ENCODE results near the gene FMN1. TPM values are rescaled to one million over a fixed set of nuclear protein-coding genes. Genes with fewer than 3 reads are reported as not detected.

The FMN1 gene
- total and polyA plus RNA-seq, 2 of the 8 experiments (the other 6 are each of a cell fraction or from before 2014, with no cell fraction given), result 0.27 to 3.7 TPM

DNA sequence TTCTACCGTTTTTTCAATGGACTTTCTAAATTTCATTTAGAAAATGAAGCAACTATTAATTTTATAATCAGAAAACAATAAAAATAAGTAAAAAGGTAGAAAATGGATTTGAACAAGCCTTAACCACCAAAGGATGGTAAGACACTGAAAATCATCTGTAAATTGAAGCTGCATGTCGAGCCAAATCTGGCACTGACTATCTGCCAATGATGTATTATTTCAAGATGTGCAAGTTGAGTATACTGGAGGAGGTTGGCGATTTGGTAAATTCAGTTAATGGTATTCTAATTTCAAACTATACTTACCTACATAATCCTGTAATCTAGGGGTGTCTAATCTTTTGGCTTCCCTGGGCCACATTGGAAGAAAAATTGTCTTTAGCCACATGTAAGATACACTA, 93.5 kb downstream of the FMN1 start:
- Histone ChIP-seq H3K4ac (replicated peaks; ENCODE audit: insufficient read length, low read depth, low read length) (no peak overlapping the region), H2BK120ac (replicated peaks; ENCODE audit: low read depth, low read length) (no peak overlapping the region), H2BK20ac (ENCODE audit: low read length) (no peak overlapping the region), H3K4me1 (replicated peaks in 1 of 4; ENCODE audit: control insufficient read depth in 3 of 4, insufficient read depth in 4 of 4, low read length in 3 of 4) (no peaks in the 10 kb centered on the region), H3K23me2 (ENCODE audit: low read depth, low read length) (no peaks in the 10 kb centered on the region), H2BK15ac (ENCODE audit: low read length) (no peak overlapping the region), H2AK5ac (ENCODE audit: low read depth, low read length) (no peak overlapping the region), H3K36me3 (ENCODE audit: control insufficient read depth in 2 of 4, insufficient read depth in 4 of 4, low read length in 3 of 4) (no peaks in the 10 kb centered on the region), H3K79me2 (ENCODE audit: control insufficient read depth in 1 of 2, insufficient read depth in 2 of 2, low read length in 2 of 2) (no peaks in the 10 kb centered on the region), H3K18ac (ENCODE audit: extremely low read depth, low read length) (no peak overlapping the region), H2BK12ac (ENCODE audit: low read depth, low read length) (no peak overlapping the region), H4K91ac (replicated peaks; ENCODE audit: insufficient read length, low read length) (no peak overlapping the region), H2BK5ac (ENCODE audit: low read depth, low read length) (no peak overlapping the region), H3K9ac (replicated peaks in 1 of 4; ENCODE audit: extremely low read depth in 1 of 4, low read depth in 3 of 4, low read length in 3 of 4) (no peak overlapping the region), H3K56ac (replicated peaks; ENCODE audit: insufficient read length, low read depth, low read length) (no peak overlapping the region), H4K20me1 (replicated peaks in 1 of 2; ENCODE audit: control insufficient read depth in 1 of 2, insufficient read depth in 2 of 2, low read length in 2 of 2) (no peaks in the 10 kb centered on the region), H3K4me3 (ENCODE audit: extremely low read depth in 1 of 4, insufficient read depth in 2 of 4, low read depth in 3 of 4, low read length in 4 of 4) (no peak overlapping the region), H3K23ac (ENCODE audit: insufficient read length) (no peak overlapping the region), H2AFZ (ENCODE audit: low read length) (no peak overlapping the region), H3K27me3 (replicated peaks in 1 of 4; ENCODE audit: control insufficient read depth in 3 of 4, extremely low read depth in 1 of 4, insufficient read depth in 3 of 4, low read length in 3 of 4) (no peaks in the 10 kb centered on the region), H4K5ac (ENCODE audit: insufficient read length, low read depth, low read length) (no peak overlapping the region), H3K9me3 (ENCODE audit: insufficient read depth in 2 of 2, low read depth in 1 of 2, low read length in 1 of 2) (no peaks in the 10 kb centered on the region), H4K8ac (ENCODE audit: extremely low read depth, insufficient read depth, low read length) (no peak overlapping the region), H3K4me2 (ENCODE audit: insufficient read depth in 1 of 2, low read depth in 2 of 2, low read length in 2 of 2) (no peak overlapping the region), H3K79me1 (ENCODE audit: low read depth, low read length) (no peaks in the 10 kb centered on the region), H3K27ac (ENCODE audit: low read depth, low read length) (no peak overlapping the region), H3K14ac (ENCODE audit: insufficient read length) (no peak overlapping the region)
- FAIRE-seq (no peak), DNase-seq (ENCODE audit: low read depth in 1 of 2, low spot score in 2 of 2) (no peak)
- 85% methylated on average over 3 of the region's 3 CpGs; no CpG with 5 or more reads in 1 of the 2 experiments for WGBS, 2 experiments (ENCODE audit: extremely low coverage in 1 of 2, insufficient coverage in 1 of 2, insufficient read length in 1 of 2, insufficient replicate concordance in 2 of 2, low coverage in 1 of 2, low lambda C conversion rate in 2 of 2, missing lambda C conversion rate in 1 of 2)
- ChIA-PET POLR2A (ENCODE audit: partially characterized antibody) (no interaction called here), CTCF (ENCODE audit: partially characterized antibody) (interaction anchor here (1.3 to 1.8 kb wide), 2 partner anchors 21 to 31 kb away, joined by 3 to 5 read pairs; no protein-coding TSS in a partner anchor)
- TF ChIP-seq SRF (IDR thresholded peaks at IDR 0.05; ENCODE audit: low read depth, low read length), result no peak
- TF ChIP-seq EGR1 (IDR thresholded peaks at IDR 0.05; ENCODE audit: borderline replicate concordance, low read depth, low read length), result no peak
- TF ChIP-seq RFX5 (IDR thresholded peaks at IDR 0.05; ENCODE audit: borderline replicate concordance, low read depth, low read length), result no peak
- TF ChIP-seq CTBP2 (IDR thresholded peaks at IDR 0.05; ENCODE audit: borderline replicate concordance, insufficient read depth, insufficient read length, low read length), result no peak
- TF ChIP-seq YY1 (IDR thresholded peaks at IDR 0.05; ENCODE audit: low read depth, low read length), result no peak
- TF ChIP-seq KDM5A (IDR thresholded peaks at IDR 0.05; ENCODE audit: low read length), result no peak
- TF ChIP-seq CREB1 (IDR thresholded peaks at IDR 0.05), result no peak
- no peak for TF ChIP-seq SP2 (IDR thresholded peaks at IDR 0.05; ENCODE audit: low read length)
- TF ChIP-seq RAD21 (IDR thresholded peaks at IDR 0.05 in 1 of 2, conservative IDR thresholded peaks at IDR 0.05 in 1 of 2; ENCODE audit: low read depth in 2 of 2, low read length in 2 of 2), result no peak
- TF ChIP-seq TBP (IDR thresholded peaks at IDR 0.05; ENCODE audit: low read depth, low read length), result no peak
- TF ChIP-seq SIX5 (IDR thresholded peaks at IDR 0.05; ENCODE audit: low read depth, low read length), result no peak
